ENCODE results near the gene PTPN1. TPM values are rescaled to one million over a fixed set of nuclear protein-coding genes. Genes with fewer than 3 reads are reported as not detected.

Gene PTPN1
- total RNA-seq, 1 donor = 45.3 TPM

DNA sequence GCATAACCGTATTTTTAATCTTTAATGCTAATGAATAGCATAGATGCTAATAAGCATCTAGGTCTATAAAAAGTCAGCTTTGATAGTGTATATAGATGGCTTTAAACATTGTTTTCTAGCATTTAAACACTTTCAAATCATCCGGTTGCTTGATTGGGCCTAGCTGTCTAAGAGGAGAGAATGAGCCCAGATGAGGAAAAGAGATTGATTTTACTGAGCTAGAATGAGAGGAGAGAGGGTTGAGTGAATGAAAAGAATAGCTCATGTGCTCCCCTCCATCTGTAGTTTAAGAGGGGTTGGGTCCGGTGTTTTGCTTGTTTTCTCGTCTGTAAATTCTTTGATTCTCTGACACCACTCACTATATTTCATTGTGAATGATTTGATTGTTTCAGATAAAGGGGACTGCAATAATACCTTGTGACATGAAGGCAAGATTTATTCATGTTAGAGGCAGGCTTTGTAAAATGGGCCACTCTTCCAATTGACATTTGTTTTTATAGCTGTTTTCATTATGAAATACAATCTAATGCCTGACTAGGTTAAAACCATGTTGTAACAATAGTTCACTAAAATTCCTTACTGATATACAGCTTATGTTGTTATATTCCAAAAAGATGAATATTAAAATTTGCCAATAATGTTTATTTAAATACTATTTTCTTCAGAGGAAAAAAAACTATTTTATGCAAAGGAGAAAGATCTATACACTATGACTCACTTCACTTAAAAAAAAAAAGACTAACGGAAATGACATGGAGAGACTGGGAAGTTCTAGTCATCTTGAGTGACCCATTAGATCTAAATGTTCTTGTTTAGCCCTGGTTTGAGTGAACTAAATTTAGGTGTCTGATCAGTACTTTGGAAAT is 3.2 kb downstream of the PTPN1 start:
- peak overlapping the region; percentile 98 for H3K4me3 ChIP-seq (ENCODE audit: low read depth, low read length)
- DNase-seq (ENCODE audit: low read depth) = peak; percentile 70
- TF ChIP-seq, protein P1, sequence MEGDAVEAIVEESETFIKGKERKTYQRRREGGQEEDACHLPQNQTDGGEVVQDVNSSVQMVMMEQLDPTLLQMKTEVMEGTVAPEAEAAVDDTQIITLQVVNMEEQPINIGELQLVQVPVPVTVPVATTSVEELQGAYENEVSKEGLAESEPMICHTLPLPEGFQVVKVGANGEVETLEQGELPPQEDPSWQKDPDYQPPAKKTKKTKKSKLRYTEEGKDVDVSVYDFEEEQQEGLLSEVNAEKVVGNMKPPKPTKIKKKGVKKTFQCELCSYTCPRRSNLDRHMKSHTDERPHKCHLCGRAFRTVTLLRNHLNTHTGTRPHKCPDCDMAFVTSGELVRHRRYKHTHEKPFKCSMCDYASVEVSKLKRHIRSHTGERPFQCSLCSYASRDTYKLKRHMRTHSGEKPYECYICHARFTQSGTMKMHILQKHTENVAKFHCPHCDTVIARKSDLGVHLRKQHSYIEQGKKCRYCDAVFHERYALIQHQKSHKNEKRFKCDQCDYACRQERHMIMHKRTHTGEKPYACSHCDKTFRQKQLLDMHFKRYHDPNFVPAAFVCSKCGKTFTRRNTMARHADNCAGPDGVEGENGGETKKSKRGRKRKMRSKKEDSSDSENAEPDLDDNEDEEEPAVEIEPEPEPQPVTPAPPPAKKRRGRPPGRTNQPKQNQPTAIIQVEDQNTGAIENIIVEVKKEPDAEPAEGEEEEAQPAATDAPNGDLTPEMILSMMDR (IDR thresholded peaks at IDR 0.05; ENCODE audit: insufficient read depth, low read depth, low read length) = no peak

DNA sequence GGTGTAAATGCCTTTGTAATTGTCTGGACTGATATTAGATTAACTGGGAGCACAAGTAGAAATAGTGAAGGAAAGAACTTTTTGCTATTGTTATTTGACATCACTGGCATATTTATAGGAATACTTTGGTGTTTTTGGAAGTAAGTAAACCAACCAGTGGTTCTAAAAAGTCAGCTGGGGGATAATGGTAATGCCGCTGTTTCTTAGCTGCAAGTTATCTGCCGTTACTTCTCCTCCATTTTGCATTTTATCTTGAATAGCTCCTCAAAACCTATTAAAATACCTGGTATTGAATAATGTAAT is 3.8 kb downstream of the PTPN1 start:
- no peak overlapping the region for H3K4me3 ChIP-seq (ENCODE audit: low read depth, low read length)
- TF ChIP-seq, protein P1 (IDR thresholded peaks at IDR 0.05; ENCODE audit: insufficient read depth, low read depth, low read length) = no peak
- no peak for DNase-seq (ENCODE audit: low read depth)

DNA sequence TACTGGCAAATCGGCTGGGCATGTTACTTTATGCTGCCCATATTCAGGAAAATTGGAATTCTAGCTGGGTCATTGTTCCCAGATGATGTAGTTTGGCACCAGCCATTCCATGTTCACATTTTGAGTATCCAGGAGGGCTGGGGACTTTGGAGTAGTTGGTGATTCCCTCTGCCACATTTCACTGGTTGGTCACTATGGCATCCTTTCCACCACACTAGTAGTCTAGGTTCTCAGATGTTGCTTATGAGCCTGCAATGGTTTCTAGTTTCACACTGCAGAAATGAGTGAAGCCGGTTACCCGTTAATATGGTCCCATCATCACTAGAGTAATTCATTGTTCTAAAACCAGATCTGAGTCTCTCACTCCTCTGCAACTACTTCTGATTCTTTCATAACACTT is 4.6 kb downstream of the PTPN1 start:
- no peak overlapping the region for H3K4me3 ChIP-seq (ENCODE audit: low read depth, low read length)
- DNase-seq (ENCODE audit: low read depth) = no peak
- TF ChIP-seq, protein P1 (IDR thresholded peaks at IDR 0.05; ENCODE audit: insufficient read depth, low read depth, low read length) = no peak

DNA sequence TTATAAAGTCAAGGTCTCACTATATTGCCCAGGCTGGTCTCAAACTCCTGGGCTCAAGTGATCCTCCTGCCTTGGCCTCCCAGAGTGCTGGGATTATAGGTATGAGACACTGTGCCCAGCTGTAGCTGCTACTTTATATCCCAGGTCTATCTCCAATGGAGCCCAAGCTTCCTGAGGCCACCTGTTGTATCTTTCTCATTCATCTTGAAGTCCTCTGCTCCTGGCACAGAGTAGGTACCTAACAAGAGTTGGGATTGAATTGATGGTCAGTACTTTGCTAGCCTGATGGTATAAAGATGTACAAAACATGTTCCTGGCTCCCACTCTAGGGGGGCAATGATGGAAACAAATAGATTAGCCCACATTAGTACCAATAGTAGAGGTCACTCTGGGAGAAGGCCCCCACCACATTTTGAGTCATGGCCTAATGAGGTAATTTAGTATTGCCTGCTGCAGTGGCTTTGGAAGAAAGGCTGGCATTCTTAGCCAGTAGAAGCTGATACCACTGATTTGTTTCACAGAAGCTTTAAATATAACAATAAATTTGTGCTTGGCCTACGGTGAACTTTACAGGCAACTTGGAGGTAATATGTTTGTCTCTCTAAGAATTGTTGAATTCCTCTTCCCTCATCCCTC is 5.4 kb downstream of the PTPN1 start:
- TF ChIP-seq, protein P1 (IDR thresholded peaks at IDR 0.05; ENCODE audit: insufficient read depth, low read depth, low read length) = no peak
- no peak overlapping the region for H3K4me3 ChIP-seq (ENCODE audit: low read depth, low read length)
- DNase-seq (ENCODE audit: low read depth) = no peak

DNA sequence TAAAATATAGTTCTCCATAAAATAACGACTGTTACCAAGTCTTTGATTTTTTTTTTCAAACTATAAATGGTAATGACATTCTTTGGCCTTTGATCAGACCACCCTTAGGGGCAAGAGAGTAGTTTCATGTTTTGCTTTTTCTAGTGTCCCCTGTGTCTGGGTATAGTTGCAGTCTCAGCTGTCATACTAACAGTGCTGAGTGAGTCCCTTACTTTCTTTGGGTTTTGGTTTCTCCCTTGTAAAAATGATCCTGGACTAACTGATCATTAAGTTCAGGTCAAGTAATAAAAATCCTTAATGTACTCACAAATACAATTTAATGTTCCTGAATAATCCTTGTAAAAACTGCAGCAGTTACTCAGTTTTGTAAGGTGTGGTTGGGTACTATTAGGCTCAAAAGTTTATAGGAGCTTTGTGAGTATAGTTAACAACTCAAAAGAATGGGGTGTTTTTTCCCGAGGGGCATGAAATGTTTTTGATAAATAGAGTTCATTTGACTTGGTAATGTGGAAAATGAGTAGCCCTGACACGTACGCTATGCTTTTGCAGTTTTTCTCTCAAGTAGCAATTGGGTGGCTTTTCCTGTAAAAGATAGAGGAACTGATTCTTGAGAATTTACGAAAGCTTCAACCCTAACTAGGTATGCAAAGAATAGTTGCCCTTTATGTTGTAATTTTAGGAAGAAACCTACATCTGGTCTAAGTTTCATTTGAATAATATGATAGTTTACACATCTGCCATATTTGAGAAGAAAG is 6.2 kb downstream of the PTPN1 start:
- TF ChIP-seq, protein P1 (IDR thresholded peaks at IDR 0.05; ENCODE audit: insufficient read depth, low read depth, low read length) = no peak
- no peak overlapping the region for H3K4me3 ChIP-seq (ENCODE audit: low read depth, low read length)
- no peak for DNase-seq (ENCODE audit: low read depth)

DNA sequence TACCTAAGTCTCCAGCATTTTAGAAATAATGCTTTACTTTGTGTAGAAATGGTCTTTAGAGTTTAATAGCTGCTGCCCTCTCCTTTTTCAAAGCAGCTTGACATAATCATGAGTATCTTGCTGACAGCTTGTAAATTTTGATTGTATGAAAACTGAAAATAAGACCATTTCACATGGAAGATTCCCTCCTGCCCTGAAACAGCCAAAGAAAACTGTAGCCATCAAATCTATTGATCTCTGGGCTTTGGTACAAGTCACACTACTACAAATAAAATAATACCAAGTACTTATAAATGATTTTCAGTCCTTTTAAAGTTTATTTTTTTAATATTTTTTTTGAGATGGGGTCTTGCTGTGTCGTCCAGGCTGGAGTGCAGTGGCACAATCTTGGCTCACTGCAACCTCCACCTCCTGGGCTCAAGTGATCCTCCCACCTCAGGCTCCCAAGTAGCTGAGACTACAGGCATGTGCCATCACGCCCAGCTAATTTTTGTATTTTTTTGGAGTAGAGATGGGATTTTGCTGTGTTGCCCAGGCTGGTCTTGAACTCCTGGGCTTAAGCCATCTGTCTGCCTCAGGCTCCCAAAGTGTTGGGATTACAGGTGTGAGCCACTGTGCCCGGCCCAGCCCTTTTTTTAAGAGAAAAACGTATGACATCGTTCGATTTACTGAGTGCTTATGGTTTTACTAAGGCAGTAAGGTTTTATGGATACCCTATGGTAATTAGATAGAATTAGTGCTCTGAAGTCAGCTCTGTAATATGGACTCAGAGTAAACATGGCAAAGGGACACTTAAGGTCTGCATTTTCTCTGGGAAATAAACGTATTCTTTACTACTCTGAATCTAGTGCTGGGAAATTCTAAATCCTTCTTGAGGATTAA is 7.0 kb downstream of the PTPN1 start:
- no peak for DNase-seq (ENCODE audit: low read depth)
- H3K4me3 ChIP-seq (ENCODE audit: low read depth, low read length) = peak overlapping the region; percentile 32
- TF ChIP-seq, protein P1 (IDR thresholded peaks at IDR 0.05; ENCODE audit: insufficient read depth, low read depth, low read length) = no peak
